NCI-H748 (cell line): ENCODE data around the gene TSR1.

Experiments
- DNase-seq: peaks from one replicate; lab custom pipeline; 2025; ENCODE audit not compliant: unreplicated experiment; lab: John Stamatoyannopoulos, UW

Gene TSR1

DNA sequence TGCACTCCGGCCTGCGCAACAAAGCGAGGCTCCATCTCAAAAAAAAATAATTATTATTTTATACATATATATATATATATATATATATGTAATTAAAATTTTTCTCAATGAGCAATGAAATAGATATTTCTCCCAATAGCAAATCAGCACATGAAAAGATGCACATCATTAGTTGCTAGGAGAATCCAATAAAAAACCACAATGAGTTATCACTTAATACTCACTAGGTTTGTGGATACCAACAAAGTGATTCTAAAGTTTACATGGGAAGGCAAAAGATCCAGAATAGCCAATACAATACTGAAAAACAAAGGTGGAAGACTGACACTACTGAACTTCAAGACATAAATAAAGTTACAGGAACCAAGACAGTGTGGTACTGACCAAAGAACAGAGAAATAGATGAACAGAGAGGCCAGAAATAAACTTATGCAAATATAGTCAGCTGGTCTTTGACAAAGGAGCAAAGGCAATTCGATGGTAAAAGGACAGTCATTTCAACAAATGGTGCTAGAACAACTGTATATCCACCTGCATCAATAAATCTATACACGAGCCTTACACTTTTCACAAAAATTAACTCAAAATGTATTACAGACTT is 46.3 kb downstream of the TSR1 start:
- no peak for DNase-seq

DNA sequence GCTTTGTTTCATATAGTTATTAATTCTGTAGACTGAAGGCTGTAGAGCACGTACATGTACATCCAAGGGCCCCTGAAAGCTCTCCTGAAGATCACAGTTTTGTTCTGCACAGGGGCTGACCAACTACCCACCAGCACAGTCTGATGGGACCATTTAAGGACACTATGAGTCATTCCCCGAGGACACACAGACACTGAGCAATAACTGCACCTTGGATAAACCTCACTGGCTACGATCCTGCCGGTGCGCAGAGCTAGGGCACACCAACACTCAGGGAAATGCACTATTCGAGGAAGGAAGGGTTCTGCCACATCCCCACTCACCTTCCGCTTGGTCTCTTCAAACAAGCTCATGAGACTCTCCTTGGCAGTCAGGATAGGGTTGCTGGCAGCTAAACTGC is 53.0 kb downstream of the TSR1 start:
- DNase-seq, result no peak

DNA sequence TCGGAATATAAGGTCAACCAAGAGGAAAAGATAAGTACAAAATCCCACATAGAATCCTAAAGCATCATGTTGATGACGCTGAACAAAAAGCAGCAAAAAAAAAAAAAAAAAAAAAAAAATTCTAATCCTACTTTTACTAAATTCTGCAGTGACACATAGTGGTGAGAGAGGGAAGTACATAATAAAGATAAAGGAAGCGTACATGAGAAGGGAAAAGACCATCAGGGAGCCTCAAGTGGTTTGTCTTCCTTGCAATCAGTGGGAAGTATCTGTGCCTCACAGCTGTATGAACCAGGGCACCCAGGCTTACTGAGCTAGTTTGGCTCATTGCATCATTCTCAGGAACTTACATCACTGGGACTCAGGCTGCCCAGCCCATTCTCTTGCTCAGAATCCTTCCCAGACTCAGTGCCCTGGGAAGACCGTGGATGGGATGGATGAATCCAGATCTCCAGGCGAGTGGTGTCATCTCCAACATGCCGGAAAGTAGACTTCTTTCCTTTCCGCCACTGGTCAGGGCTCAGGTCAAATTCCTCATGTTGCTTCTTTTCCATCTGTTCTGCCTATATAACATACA is 53.9 kb downstream of the TSR1 start:
- peak; percentile 55 for DNase-seq

DNA sequence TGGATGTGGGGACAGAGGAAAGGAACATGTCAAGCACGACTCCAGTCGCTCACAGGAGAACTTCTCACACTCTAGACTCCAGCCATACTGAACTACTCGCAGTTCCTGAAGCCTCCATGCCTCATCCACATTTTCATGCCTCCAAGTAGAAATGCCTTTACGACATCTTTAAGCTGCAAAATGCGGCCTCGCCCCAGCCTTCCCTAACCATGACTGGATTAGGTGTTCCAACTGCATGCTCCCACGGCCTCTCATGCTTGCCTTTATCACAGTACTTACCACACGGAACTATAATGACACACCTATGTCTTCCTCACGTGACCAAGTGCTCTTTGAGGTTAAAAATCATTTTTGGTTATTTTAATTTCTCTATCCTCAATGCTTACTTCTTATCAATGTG is 56.5 kb downstream of the TSR1 start:
- DNase-seq, result no peak

DNA sequence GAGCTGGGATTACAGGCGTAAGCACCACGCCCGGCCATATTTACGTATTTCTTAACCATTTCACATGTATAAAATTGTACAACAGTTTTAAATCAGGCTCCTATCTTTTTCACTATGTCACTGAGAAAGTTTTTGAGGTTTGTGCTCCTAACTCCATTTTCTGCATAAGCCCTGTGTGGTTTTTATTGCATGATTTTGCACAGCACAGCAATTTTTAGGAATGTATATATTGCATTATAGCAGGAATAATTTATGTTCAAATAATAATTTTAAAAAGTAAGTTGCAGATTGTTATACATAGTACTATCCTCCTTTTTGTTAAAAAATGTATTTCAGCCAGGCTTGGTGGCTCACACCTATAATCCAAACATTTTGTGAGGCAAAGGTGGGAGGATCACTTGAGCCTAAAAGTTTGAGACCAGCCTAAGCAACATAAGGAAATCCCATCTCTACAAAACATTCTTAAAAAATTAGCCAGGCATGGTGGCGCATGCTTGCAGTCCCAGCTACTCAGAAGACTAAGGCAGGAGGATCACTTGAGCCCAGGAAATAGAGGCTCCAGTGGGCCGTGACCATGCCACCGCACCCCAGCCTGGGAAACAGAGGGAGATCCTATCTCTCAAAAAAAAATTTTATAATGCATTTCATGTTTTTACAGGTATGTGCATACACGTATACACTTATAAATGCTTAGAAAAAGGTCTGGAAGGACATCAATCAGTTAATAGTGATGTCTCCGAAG is 58.7 kb downstream of the TSR1 start:
- DNase-seq, result no peak

DNA sequence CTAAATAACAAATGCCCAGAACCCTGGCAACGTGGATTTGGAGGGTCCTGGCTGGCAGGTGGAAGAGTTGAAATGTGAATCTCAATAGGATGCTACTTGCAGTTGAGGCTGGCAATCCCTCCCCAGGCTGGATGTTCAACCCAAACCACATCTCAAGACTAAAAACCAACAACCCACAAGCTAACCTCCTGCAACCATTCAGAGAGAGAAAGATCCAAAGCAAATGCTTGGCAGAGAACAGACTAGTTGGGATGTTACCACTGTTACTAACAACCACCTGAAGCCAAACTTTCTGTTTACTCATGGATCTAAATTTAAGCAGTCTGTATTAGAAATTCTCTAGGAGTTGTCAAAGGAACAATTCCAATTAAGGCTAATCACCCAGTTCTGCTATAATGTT is 60.5 kb downstream of the TSR1 start:
- no peak for DNase-seq

DNA sequence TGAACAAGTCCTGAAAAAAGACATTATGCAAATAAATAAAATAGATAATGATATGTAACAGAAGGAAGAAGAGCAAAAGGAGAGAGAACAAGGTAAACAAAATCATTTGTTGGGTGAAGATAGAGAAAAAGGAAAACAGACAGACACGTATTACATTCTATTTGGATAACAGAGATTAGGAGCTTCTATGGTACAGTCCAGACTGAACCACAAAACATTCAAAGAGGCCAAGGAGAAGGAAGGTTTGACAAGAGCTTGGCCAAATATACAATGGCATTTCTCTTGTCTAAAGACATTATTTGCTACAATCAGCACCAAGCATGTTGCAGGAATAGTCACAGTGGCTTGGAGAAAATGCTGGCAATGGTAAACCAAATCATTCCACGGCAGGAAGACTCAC is 61.8 kb downstream of the TSR1 start:
- DNase-seq, result no peak
